Measurements from ENCODE around the gene POU2F2.

POU2F2 gene

GRCh38 chr19:42098781-42099180 is 33.5 kb downstream of the POU2F2 start:
- DNase-seq: no peak

GRCh38 chr19:42097461-42097860 is 34.8 kb downstream of the POU2F2 start:
- no peak for DNase-seq

- no peak for DNase-seq
These were observed 35.9 kb downstream of the POU2F2 start for GRCh38 chr19:42096255-42096837.

GRCh38 chr19:42095814-42096230 is 36.4 kb downstream of the POU2F2 start:
- no peak for DNase-seq

DNA sequence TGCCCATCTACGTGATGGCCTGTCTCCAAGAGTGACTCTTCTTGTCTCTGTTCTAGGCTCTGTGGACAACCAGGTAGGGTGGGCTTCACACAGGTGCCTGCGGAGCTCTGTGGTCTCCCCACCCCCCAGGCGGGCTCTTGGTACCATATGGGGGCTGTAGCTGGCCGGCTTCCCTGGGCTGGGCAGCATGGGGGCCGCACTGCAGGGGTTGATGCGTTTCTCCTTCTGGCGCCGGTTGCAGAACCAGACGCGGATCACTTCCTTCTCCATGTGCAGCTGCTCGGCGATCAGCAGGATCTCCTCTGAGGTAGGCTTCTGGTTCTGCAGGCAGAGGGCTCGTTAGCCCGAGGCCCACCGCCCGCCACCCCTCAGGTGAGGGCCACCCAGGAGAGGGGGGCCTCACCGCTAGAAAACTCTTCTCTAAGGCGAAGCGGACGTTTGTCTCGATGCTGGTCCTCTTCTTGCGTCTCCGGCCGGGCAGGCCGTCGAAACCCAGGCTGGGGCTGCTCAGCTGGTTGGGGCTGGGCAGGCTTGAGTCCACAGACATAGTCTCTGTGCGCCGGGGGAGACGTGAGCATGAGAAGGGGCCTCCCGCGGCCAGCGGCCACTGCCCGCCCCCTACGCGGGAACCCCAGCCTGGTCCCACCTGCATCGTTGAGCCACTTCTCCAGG is 37.0 kb downstream of the POU2F2 start:
- no peak for DNase-seq

DNA sequence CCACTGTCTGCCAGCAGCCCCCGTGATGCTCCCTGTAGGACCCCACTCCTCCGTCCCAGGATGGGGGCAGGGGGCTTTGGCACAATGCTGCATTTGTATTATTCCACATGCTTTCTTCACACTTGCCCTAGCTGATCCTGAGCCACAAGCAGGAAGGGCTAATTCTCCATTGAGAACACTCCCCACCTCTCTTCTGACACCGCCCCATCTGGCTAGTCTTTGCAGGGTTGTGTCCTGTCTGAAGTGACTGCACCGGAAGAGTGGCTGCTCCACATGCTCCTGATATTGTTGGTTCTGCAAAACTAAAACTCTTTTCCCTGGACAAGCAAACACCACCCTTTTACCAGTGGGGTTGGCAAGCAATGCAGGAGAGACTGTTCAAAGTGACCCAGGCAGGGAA is 38.3 kb downstream of the POU2F2 start:
- DNase-seq: no peak

DNA sequence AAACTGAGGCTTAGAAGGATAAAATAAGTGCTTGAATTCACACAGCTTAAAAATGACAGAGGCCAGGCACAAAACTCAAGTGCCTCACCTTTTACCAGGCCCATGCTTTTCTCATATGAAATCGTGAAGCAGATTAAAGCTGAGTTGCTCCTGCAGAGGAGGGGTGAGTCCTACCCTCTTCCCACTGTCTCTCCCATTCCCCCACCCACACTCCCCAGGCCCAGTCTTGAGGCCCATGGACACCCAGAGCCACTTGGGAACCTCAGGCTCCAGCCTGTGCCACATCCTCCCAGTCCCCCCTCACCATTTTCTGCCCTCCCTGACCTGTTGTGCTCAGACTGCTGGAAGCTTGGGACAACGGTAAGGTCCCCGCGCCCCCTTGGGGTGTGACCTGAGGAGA is 38.7 kb downstream of the POU2F2 start:
- DNase-seq: no peak

DNA sequence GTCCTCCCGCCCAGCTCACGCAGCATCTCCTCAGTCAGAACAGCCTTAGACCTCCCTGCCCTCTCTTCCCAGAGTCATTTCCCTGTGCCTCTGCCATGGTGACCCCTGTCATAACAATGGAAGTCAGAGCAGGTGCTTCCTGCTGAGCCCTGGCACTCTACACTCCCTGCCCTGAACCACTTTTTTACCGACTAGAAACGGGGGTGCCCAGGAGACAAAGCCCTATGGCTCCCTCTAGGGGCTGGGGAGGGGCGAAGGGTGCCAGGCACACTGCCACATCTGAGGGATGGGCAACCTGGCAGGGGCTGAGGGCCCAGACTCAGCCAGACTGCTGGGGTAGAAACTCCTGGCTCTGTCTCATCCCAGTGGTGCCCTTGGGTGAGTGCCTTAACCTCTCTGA is 39.9 kb downstream of the POU2F2 start:
- DNase-seq: peak; percentile 45

- no peak for DNase-seq
These were observed 40.5 kb downstream of the POU2F2 start for GRCh38 chr19:42091742-42092141.

DNA sequence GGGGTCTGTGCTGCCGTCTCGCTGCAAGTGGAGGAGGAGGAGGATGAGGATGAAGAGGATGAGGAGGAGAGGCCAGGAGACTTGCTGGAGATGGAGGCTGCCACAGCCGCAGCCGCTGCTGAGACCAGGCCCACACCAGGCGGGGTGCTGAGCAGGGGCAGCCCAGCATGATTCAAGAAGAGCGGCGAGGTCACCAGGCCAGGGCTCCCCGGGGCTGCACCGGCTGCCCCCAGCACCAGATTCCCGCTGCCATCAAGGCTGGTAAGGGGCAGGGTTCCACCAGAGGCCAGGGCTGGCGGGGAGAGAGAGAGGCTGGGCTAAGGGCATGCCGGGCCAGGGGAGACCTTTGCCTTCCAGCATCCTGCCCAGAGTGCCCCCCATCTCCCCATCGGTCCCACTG is 40.9 kb downstream of the POU2F2 start:
- no peak for DNase-seq

- no peak for DNase-seq
These were observed 41.6 kb downstream of the POU2F2 start for GRCh38 chr19:42090672-42091071.

DNA sequence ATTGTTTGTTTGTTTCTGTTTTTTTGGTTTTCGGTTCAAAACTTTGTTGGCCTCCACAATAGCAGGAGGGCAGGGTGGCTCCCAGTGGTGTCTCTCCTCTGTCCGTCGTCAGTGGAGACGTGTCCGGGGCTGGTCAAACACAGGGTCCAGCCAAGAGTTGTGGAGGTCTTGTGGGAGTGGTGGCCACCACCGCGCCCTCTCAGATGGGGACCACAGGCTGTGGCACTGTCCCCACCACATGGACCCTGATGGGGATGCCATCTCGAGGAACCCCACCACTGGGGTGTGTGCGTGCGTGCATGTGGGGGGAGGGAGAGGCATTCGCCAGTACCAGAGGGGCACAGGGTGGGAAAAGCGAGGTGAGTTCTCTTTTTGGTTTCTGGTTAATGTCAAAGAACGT is 42.5 kb downstream of the POU2F2 start:
- DNase-seq: no peak

GRCh38 chr19:42089191-42089750 is 43.0 kb downstream of the POU2F2 start:
- no peak for DNase-seq

DNA sequence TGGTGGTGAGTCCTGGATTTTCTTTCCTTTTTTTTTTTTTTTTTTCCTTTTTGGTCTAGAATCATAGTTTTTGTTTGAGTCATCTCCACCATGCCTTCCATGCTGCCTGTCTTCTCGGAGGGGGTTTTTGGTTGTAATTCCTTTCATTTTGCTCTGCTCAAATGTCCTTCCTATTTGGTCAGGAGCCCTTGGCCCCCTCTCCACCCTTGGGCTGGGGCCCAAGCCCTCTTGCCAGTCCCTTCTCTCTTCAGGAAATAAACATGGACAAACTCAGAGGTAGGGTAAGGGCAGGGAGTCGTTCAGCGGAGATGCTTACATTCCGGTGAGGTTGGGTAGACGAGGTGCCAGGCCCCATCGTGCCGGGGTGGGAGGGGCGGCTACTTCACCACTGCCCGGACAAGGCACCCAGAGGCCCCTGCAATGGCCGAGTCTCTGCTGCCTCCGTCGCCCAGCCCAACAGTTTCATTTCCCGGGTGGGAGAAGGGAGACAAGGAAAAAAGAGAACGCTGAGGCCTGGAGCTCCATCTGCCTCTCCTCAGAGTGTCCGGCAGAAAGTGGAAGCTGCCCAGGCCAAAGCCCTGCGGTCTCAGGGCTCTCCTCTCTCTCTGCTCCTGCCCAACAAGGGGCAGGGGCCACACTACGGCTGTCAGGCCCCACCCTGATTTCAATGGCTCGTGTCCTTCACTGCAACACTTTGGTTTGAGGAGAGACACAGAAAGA is 43.6 kb downstream of the POU2F2 start:
- DNase-seq: no peak

DNA sequence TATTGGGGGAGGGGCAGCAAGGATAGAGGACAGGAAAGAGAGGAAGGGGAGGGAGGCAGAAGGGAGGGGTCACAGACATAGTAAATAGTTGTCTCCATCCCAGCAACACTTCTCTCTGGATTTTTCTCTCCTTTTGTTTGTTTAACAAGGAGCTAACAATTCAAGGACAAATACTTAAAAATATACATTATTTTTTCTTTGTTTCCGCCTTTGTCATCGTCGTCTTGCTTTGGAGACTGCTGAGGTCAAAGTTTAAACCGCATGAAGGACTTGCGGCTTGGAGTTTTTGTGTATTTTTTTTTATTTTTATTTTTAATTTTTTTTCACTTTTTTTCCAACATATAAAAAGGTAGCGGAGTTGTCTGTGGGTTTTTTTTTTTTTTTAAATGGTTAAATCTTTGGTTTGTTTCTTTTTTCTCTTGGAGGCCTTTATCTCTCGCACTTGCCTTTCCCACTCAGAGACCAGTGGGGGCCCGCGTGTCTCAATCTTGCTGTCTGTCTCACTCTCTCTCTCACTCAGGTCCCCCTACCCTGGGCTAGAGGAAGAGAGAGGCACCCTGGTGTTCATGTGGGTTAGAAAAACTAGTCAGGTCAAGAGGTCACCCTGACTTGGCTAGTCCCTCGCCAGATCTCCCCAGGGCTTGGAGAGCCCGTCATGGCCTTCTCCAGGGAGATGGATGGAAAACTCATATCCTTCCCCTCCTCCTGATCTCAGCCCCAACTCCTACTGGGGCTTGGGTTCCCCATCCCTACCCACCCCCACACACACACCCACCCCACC is 45.3 kb downstream of the POU2F2 start:
- DNase-seq: no peak

- DNase-seq: no peak
These were observed 46.0 kb downstream of the POU2F2 start for GRCh38 chr19:42086188-42086736.

DNA sequence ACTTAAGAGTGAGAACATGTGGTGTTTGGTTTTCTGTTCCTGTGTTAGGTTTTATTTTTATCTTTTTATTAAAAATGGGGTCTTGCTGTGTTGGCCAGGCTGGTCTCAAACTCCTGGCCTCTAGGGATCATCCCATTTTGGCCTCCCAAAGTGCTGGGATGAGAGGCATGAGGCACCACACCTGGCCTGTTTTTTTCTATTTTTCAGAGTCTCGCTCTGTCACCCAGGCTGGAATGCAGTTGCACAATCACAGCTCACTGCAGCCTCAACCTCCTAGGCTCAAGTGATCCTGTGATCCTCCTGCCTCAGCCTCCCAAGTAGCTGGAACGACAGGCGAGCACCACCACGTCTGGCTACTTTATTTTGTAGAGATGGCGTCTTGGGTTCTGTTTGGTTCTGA is 48.7 kb downstream of the POU2F2 start:
- no peak for DNase-seq

DNA sequence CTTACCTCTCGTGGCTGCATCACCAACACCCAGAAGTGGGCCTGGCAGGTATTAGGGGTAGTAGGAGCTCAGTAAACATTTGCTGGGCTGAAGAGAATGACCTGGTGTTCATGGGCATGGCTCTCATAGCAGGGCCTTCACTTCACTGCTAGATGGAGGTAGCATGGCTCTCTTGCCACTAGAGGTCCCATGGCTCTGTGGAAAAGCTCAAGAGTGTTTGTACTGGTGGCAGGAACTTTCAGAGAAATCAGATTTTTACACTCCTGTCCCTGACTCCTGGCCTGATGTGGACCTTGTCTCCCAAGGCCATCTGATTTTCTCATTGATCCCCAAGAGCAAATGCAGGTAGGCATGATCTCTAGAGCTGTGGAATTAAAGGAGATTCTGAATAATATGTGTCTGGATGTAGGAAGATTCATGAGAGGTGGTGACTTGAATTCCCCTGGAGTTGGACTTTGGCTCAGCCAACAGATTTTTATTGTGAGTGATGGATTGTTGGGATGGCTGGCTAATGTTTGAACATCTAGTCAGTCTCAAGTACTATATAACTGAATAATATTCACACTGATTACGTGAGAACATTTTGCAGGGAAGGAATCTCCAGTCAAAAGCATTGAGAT is 50.6 kb downstream of the POU2F2 start:
- DNase-seq: no peak

DNA sequence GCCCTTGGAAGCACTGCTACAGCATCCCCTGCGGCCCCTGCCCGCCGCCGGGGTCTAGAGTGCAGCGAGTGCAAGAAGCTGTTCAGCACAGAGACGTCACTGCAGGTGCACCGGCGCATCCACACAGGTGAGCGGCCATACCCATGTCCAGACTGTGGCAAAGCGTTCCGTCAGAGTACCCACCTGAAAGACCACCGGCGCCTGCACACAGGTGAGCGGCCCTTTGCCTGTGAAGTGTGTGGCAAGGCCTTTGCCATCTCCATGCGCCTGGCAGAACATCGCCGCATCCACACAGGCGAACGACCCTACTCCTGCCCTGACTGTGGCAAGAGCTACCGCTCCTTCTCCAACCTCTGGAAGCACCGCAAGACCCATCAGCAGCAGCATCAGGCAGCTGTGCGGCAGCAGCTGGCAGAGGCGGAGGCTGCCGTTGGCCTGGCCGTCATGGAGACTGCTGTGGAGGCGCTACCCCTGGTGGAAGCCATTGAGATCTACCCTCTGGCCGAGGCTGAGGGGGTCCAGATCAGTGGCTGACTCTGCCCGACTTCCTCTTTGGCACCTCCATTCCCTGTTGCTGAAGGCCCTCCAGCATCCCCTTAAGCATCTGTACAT is 51.4 kb downstream of the POU2F2 start:
- no peak for DNase-seq

- DNase-seq: no peak
These were observed 52.1 kb downstream of the POU2F2 start for GRCh38 chr19:42079886-42080763.

GRCh38 chr19:42079276-42079669 is 53.0 kb downstream of the POU2F2 start:
- no peak for DNase-seq
